GM21360 (cell line): Measurements from ENCODE around the gene OR1J2.

ENCODE experiments used
- ATAC-seq: cut with Tn5 transposase; IDR thresholded peaks from one replicate; pipeline ENCODE4 v1.9.1; 2021; ENCODE audit warnings: mild to moderate bottlenecking, moderate library complexity; ENCODE audit not compliant: unreplicated experiment

OR1J2 gene

GRCh38 chr9:122546196-122546595 is 35.6 kb downstream of the OR1J2 start:
- ATAC-seq = no peak

GRCh38 chr9:122551371-122551770 is 40.8 kb downstream of the OR1J2 start:
- no peak for ATAC-seq

- ATAC-seq = no peak
These were observed 42.2 kb downstream of the OR1J2 start, which contains the start of gene OR1N2 for GRCh38 chr9:122552812-122553211. Gene OR1N2, plus strand, starts transcription at chr9:122553112. Its CDS starts 100 bp downstream, at chr9:122553212.
